ENCODE data around the gene GMDS. TPM values are rescaled to one million over a fixed set of nuclear protein-coding genes. Genes with fewer than 3 reads are reported as not detected.

The GMDS gene
- total RNA-seq, 1 experiment from 2014 or later: 35.0 TPM

DNA sequence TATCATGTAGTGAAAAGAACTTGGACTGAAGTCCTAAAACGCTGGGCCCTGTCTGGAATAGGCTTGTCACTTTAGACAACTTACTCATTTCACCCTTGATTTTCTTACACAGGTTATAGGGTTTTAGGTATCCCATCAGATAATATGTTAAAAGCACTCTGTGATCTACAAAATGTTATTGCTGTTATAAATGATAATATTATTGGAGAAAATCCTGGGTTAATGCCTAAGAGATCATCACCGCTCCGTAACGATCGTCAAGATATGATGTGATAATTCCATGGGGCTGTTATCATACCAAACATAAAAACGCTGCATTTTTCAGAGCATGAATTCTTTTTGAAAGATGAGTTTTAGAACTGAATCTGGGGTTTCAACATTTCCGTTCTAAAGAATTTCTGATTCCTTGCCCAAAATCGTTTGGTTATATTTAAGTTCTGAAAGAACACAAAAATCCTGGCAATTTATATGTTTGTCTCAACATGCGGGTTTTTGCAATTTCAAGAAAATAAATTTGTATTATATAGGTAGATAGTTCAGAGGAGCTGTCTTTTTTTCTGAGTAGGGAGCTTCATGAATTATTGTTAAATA is 480.9 kb downstream of the GMDS start (continued):
- TF ChIP-seq, protein P1, sequence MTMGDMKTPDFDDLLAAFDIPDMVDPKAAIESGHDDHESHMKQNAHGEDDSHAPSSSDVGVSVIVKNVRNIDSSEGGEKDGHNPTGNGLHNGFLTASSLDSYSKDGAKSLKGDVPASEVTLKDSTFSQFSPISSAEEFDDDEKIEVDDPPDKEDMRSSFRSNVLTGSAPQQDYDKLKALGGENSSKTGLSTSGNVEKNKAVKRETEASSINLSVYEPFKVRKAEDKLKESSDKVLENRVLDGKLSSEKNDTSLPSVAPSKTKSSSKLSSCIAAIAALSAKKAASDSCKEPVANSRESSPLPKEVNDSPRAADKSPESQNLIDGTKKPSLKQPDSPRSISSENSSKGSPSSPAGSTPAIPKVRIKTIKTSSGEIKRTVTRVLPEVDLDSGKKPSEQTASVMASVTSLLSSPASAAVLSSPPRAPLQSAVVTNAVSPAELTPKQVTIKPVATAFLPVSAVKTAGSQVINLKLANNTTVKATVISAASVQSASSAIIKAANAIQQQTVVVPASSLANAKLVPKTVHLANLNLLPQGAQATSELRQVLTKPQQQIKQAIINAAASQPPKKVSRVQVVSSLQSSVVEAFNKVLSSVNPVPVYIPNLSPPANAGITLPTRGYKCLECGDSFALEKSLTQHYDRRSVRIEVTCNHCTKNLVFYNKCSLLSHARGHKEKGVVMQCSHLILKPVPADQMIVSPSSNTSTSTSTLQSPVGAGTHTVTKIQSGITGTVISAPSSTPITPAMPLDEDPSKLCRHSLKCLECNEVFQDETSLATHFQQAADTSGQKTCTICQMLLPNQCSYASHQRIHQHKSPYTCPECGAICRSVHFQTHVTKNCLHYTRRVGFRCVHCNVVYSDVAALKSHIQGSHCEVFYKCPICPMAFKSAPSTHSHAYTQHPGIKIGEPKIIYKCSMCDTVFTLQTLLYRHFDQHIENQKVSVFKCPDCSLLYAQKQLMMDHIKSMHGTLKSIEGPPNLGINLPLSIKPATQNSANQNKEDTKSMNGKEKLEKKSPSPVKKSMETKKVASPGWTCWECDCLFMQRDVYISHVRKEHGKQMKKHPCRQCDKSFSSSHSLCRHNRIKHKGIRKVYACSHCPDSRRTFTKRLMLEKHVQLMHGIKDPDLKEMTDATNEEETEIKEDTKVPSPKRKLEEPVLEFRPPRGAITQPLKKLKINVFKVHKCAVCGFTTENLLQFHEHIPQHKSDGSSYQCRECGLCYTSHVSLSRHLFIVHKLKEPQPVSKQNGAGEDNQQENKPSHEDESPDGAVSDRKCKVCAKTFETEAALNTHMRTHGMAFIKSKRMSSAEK (CRISPR knock-in tag; IDR thresholded peaks at IDR 0.05; ENCODE audit: borderline replicate concordance): no peak
- TF ChIP-seq, protein P2, sequence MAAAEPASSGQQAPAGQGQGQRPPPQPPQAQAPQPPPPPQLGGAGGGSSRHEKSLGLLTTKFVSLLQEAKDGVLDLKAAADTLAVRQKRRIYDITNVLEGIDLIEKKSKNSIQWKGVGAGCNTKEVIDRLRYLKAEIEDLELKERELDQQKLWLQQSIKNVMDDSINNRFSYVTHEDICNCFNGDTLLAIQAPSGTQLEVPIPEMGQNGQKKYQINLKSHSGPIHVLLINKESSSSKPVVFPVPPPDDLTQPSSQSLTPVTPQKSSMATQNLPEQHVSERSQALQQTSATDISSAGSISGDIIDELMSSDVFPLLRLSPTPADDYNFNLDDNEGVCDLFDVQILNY (CRISPR knock-in tag; IDR thresholded peaks at IDR 0.05): no peak
- TF ChIP-seq ETV6 (CRISPR knock-in tag; IDR thresholded peaks at IDR 0.05): no peak
- TF ChIP-seq, protein P3, sequence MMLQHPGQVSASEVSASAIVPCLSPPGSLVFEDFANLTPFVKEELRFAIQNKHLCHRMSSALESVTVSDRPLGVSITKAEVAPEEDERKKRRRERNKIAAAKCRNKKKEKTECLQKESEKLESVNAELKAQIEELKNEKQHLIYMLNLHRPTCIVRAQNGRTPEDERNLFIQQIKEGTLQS (CRISPR knock-in tag; conservative IDR thresholded peaks at IDR 0.05): no peak
- TF ChIP-seq, protein P4, sequence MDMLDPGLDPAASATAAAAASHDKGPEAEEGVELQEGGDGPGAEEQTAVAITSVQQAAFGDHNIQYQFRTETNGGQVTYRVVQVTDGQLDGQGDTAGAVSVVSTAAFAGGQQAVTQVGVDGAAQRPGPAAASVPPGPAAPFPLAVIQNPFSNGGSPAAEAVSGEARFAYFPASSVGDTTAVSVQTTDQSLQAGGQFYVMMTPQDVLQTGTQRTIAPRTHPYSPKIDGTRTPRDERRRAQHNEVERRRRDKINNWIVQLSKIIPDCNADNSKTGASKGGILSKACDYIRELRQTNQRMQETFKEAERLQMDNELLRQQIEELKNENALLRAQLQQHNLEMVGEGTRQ (CRISPR knock-in tag; IDR thresholded peaks at IDR 0.05): no peak

DNA sequence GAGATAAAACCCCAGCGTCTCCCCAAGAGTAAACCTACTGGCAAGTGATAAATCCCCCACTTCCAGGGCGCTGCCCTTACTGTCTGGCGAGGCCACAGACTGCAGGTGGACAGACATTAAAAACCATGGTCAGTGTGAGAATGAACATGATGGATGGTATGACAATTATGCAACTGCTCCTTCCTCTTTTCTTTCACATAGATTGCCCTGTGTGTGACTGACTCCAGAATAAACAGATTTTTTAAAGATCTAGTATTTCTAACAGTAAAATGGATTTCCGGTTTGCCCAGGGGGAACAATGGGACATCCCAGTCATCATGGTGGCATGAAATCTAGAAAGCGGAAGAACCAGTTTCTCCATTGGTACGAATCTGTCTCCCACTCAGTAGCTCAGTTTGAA is 482.0 kb downstream of the GMDS start:
- DNase-seq (ENCODE audit: low spot score) (no peak), ATAC-seq (no peak)
- no peak overlapping the region for H3K4me3 Mint-ChIP-seq
- TF ChIP-seq, protein P5, sequence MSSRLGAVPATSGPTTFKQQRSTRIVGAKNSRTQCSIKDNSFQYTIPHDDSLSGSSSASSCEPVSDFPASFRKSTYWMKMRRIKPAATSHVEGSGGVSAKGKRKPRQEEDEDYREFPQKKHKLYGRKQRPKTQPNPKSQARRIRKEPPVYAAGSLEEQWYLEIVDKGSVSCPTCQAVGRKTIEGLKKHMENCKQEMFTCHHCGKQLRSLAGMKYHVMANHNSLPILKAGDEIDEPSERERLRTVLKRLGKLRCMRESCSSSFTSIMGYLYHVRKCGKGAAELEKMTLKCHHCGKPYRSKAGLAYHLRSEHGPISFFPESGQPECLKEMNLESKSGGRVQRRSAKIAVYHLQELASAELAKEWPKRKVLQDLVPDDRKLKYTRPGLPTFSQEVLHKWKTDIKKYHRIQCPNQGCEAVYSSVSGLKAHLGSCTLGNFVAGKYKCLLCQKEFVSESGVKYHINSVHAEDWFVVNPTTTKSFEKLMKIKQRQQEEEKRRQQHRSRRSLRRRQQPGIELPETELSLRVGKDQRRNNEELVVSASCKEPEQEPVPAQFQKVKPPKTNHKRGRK (CRISPR knock-in tag; IDR thresholded peaks at IDR 0.05; ENCODE audit: borderline replicate concordance): no peak
- TF ChIP-seq ESRRA (CRISPR knock-in tag; IDR thresholded peaks at IDR 0.05; ENCODE audit: borderline replicate concordance) (no peak), FOXJ3 (CRISPR knock-in tag; IDR thresholded peaks at IDR 0.05; ENCODE audit: borderline replicate concordance) (no peak), KAT7 (CRISPR knock-in tag; IDR thresholded peaks at IDR 0.05; ENCODE audit: borderline replicate concordance) (no peak), FOXK1 (CRISPR knock-in tag; IDR thresholded peaks at IDR 0.05) (no peak)
- H3K27ac Mint-ChIP-seq: no peak overlapping the region
- no peaks in the 10 kb centered on the region for H3K36me3 Mint-ChIP-seq
- CTCF ChIA-PET: no interaction called here
- no peaks in the 10 kb centered on the region for H3K27me3 Mint-ChIP-seq (ENCODE audit: low read depth)
- POLR2A ChIA-PET: no interaction called here
- H3K4me1 Mint-ChIP-seq: peaks cover 9% of the 10 kb centered on the region
- H3K9me3 Mint-ChIP-seq: no peaks in the 10 kb centered on the region

DNA sequence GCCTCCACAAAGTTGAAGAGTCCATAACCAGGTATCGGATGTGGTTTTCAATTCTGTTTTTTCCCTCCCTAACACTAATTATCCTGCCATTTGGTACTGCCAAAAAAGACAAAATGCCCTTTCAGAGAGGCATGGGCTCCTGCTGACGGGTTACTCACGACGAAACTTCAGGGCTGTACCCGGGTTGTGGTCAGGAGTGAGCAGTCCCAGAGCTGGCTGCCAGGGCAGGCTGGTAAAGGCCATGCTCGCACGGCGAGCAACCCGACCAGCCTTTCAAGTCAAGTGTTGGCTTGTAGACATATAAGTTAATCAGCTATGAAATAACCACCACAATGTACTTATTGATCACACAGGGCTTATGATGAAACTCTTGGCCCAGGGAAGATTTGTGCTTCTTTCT is 483.2 kb downstream of the GMDS start:
- Mint-ChIP-seq H3K27me3 (ENCODE audit: low read depth) (no peaks in the 10 kb centered on the region), H3K36me3 (no peaks in the 10 kb centered on the region), H3K9me3 (no peaks in the 10 kb centered on the region), H3K27ac (no peak overlapping the region), H3K4me3 (no peak overlapping the region), H3K4me1 (peaks cover 4% of the 10 kb centered on the region; the same call in 1 of the 2 replicates)
- ChIA-PET CTCF (no interaction called here), POLR2A (no interaction called here)
- TF ChIP-seq ZNF121 (CRISPR knock-in tag; IDR thresholded peaks at IDR 0.05): no peak
- no peak for TF ChIP-seq TEAD1 (CRISPR knock-in tag; IDR thresholded peaks at IDR 0.05)
- TF ChIP-seq, protein P6, sequence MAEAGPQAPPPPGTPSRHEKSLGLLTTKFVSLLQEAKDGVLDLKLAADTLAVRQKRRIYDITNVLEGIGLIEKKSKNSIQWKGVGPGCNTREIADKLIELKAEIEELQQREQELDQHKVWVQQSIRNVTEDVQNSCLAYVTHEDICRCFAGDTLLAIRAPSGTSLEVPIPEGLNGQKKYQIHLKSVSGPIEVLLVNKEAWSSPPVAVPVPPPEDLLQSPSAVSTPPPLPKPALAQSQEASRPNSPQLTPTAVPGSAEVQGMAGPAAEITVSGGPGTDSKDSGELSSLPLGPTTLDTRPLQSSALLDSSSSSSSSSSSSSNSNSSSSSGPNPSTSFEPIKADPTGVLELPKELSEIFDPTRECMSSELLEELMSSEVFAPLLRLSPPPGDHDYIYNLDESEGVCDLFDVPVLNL (CRISPR knock-in tag; IDR thresholded peaks at IDR 0.05; ENCODE audit: borderline replicate concordance, low read depth): no peak
- TF ChIP-seq, protein P7, sequence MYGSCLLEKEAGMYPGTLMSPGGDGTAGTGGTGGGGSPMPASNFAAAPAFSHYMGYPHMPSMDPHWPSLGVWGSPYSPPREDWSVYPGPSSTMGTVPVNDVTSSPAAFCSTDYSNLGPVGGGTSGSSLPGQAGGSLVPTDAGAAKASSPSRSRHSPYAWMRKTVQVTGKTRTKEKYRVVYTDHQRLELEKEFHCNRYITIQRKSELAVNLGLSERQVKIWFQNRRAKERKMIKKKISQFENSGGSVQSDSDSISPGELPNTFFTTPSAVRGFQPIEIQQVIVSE (CRISPR knock-in tag; IDR thresholded peaks at IDR 0.05; ENCODE audit: borderline replicate concordance): no peak
- TF ChIP-seq TEAD4 (CRISPR knock-in tag; IDR thresholded peaks at IDR 0.05): no peak
- TF ChIP-seq ELF4 (CRISPR knock-in tag; IDR thresholded peaks at IDR 0.05; ENCODE audit: low read depth): no peak
- TF ChIP-seq, protein P3 (CRISPR knock-in tag; conservative IDR thresholded peaks at IDR 0.05): no peak
- no peak for ATAC-seq
- DNase-seq (ENCODE audit: low spot score): no peak

Data from WTC11 (cell line).